Effector memory CD8-positive, alpha-beta T cell (primary cell): Measurements from ENCODE around the gene GABRG3.

Source experiments
- ATAC-seq: fragments of 150-1000 bp; cut with Tn5 transposase; replicated peaks from 2 replicates; pipeline ENCODE4 v1.10.0; 2021; ENCODE audit warnings: mild to moderate bottlenecking, moderate library complexity
- DNase-seq, 3 experiments: peaks; one replicate each; pipeline ENCODE4 v3.0.0; 2021
- H3K27ac Mint-ChIP-seq, 2 donors: one replicate each; pipeline ENCODE4 v1.8.0; 2022; ENCODE audit warnings: mild to moderate bottlenecking in 2 of 2, mixed read lengths in 2 of 2, moderate library complexity in 2 of 2
- H3K27me3 Mint-ChIP-seq, 2 donors: one replicate each; pipeline ENCODE4 v1.8.0; 2022; ENCODE audit warnings: mixed read lengths in 2 of 2
- H3K36me3 Mint-ChIP-seq: one replicate; pipeline ENCODE4 v1.8.0; 2022; ENCODE audit warnings: mild to moderate bottlenecking, moderate library complexity, mixed read lengths; ENCODE audit not compliant: insufficient read depth
- H3K4me1 Mint-ChIP-seq, 2 donors: one replicate each; pipeline ENCODE4 v1.8.0; 2022; ENCODE audit warnings: low read depth in 2 of 2, mixed read lengths in 2 of 2
- H3K4me3 Mint-ChIP-seq, 2 donors: one replicate each; pipeline ENCODE4 v1.8.0; 2022; ENCODE audit warnings: mild to moderate bottlenecking in 2 of 2, mixed read lengths in 2 of 2, moderate library complexity in 2 of 2
- H3K9me3 Mint-ChIP-seq, 2 donors: one replicate each; pipeline ENCODE4 v1.8.0; 2022; ENCODE audit warnings: mixed read lengths in 2 of 2

GABRG3 gene

GRCh38 chr15:27272427-27272826 is 301.4 kb downstream of the GABRG3 start:
- H3K9me3 Mint-ChIP-seq, result peaks cover 23 to 33% of the 10 kb centered on the region in 2 donors
- DNase-seq, result no peak
- no peak overlapping the region for H3K4me3 Mint-ChIP-seq
- no peaks in the 10 kb centered on the region for H3K4me1 Mint-ChIP-seq
- peaks cover 2% of the 10 kb centered on the region for H3K36me3 Mint-ChIP-seq
- no peaks in the 10 kb centered on the region for H3K27me3 Mint-ChIP-seq
- no peak overlapping the region for H3K27ac Mint-ChIP-seq
- no peak for ATAC-seq

GRCh38 chr15:27273506-27273905 is 302.5 kb downstream of the GABRG3 start:
- Mint-ChIP-seq H3K27ac (no peak overlapping the region), H3K36me3 (peaks cover 2% of the 10 kb centered on the region), H3K4me3 (no peak overlapping the region), H3K27me3 (no peaks in the 10 kb centered on the region), H3K9me3 (peaks cover 23 to 32% of the 10 kb centered on the region in 2 donors), H3K4me1 (no peaks in the 10 kb centered on the region)
- ATAC-seq (no peak), DNase-seq (no peak)

GRCh38 chr15:27278761-27279160 is 307.8 kb downstream of the GABRG3 start:
- Mint-ChIP-seq H3K9me3 (peaks cover 8 to 13% of the 10 kb centered on the region in 2 donors), H3K36me3 (no peaks in the 10 kb centered on the region), H3K4me1 (no peaks in the 10 kb centered on the region), H3K27me3 (no peaks in the 10 kb centered on the region), H3K4me3 (no peak overlapping the region), H3K27ac (no peak overlapping the region)
- ATAC-seq (no peak), DNase-seq (no peak)

GRCh38 chr15:27292641-27293040 is 321.7 kb downstream of the GABRG3 start:
- no peaks in the 10 kb centered on the region for H3K4me1 Mint-ChIP-seq
- ATAC-seq (no peak), DNase-seq (no peak)
- no peaks in the 10 kb centered on the region for H3K27me3 Mint-ChIP-seq
- H3K36me3 Mint-ChIP-seq, result no peaks in the 10 kb centered on the region
- no peak overlapping the region for H3K4me3 Mint-ChIP-seq
- no peak overlapping the region for H3K27ac Mint-ChIP-seq
- peaks cover 4 to 5% of the 10 kb centered on the region in 2 donors for H3K9me3 Mint-ChIP-seq

- H3K4me1 Mint-ChIP-seq, result no peaks in the 10 kb centered on the region
- H3K4me3 Mint-ChIP-seq, result no peak overlapping the region
- DNase-seq (no peak), ATAC-seq (no peak)
- H3K36me3 Mint-ChIP-seq, result no peaks in the 10 kb centered on the region
- no peak overlapping the region for H3K27ac Mint-ChIP-seq
- no peaks in the 10 kb centered on the region for H3K27me3 Mint-ChIP-seq
- H3K9me3 Mint-ChIP-seq, result peaks cover 4 to 11% of the 10 kb centered on the region in 2 donors
These were observed 322.6 kb downstream of the GABRG3 start for GRCh38 chr15:27293607-27294006.

GRCh38 chr15:27317736-27318135 is 346.8 kb downstream of the GABRG3 start:
- Mint-ChIP-seq H3K36me3 (no peaks in the 10 kb centered on the region), H3K27me3 (no peaks in the 10 kb centered on the region), H3K9me3 (peaks cover 4 to 25% of the 10 kb centered on the region in 2 donors), H3K27ac (no peak overlapping the region), H3K4me3 (no peak overlapping the region), H3K4me1 (no peaks in the 10 kb centered on the region)
- DNase-seq (no peak), ATAC-seq (no peak)

- H3K4me1 Mint-ChIP-seq, result no peaks in the 10 kb centered on the region
- H3K27ac Mint-ChIP-seq, result no peak overlapping the region
- DNase-seq (no peak), ATAC-seq (no peak)
- H3K4me3 Mint-ChIP-seq, result no peak overlapping the region
- peaks cover 2% of the 10 kb centered on the region for H3K36me3 Mint-ChIP-seq
- H3K27me3 Mint-ChIP-seq, result no peaks in the 10 kb centered on the region
- H3K9me3 Mint-ChIP-seq, result peaks cover 13 to 24% of the 10 kb centered on the region in 2 donors
These were observed 352.8 kb downstream of the GABRG3 start for GRCh38 chr15:27323801-27324200.

- Mint-ChIP-seq H3K27me3 (no peaks in the 10 kb centered on the region), H3K9me3 (peaks cover 9 to 14% of the 10 kb centered on the region in 2 donors), H3K4me1 (no peaks in the 10 kb centered on the region), H3K36me3 (peaks cover 2% of the 10 kb centered on the region), H3K27ac (no peak overlapping the region), H3K4me3 (no peak overlapping the region)
- ATAC-seq, result no peak
- no peak for DNase-seq
These were observed 354.1 kb downstream of the GABRG3 start for GRCh38 chr15:27324886-27325615.

GRCh38 chr15:27327467-27328025 is 356.6 kb downstream of the GABRG3 start:
- Mint-ChIP-seq H3K4me3 (no peak overlapping the region), H3K9me3 (peaks cover 9 to 14% of the 10 kb centered on the region in 2 donors), H3K27me3 (no peaks in the 10 kb centered on the region), H3K27ac (no peak overlapping the region), H3K4me1 (no peaks in the 10 kb centered on the region), H3K36me3 (peaks cover 6% of the 10 kb centered on the region)
- no peak for DNase-seq
- no peak for ATAC-seq

- H3K4me1 Mint-ChIP-seq, result no peaks in the 10 kb centered on the region
- H3K27ac Mint-ChIP-seq, result no peak overlapping the region
- ATAC-seq, result no peak
- DNase-seq, result no peak
- H3K4me3 Mint-ChIP-seq, result no peak overlapping the region
- peaks cover 6% of the 10 kb centered on the region for H3K36me3 Mint-ChIP-seq
- H3K27me3 Mint-ChIP-seq, result no peaks in the 10 kb centered on the region
- peaks cover 9 to 14% of the 10 kb centered on the region in 2 donors for H3K9me3 Mint-ChIP-seq
These were observed 357.2 kb downstream of the GABRG3 start for GRCh38 chr15:27328186-27328585.

GRCh38 chr15:27328608-27329007 is 357.6 kb downstream of the GABRG3 start:
- H3K27ac Mint-ChIP-seq, result no peak overlapping the region
- ATAC-seq, result no peak
- no peaks in the 10 kb centered on the region for H3K4me1 Mint-ChIP-seq
- H3K4me3 Mint-ChIP-seq, result no peak overlapping the region
- H3K27me3 Mint-ChIP-seq, result no peaks in the 10 kb centered on the region
- H3K9me3 Mint-ChIP-seq, result peaks cover 11% of the 10 kb centered on the region in 2 donors
- DNase-seq, result no peak
- H3K36me3 Mint-ChIP-seq, result peaks cover 6% of the 10 kb centered on the region

GRCh38 chr15:27330326-27330725 is 359.3 kb downstream of the GABRG3 start:
- no peaks in the 10 kb centered on the region for H3K4me1 Mint-ChIP-seq
- H3K4me3 Mint-ChIP-seq, result no peak overlapping the region
- H3K27me3 Mint-ChIP-seq, result no peaks in the 10 kb centered on the region
- ATAC-seq (no peak), DNase-seq (no peak)
- no peak overlapping the region for H3K27ac Mint-ChIP-seq
- peaks cover 3% of the 10 kb centered on the region for H3K36me3 Mint-ChIP-seq
- peaks cover 7 to 8% of the 10 kb centered on the region in 2 donors for H3K9me3 Mint-ChIP-seq

- H3K9me3 Mint-ChIP-seq, result peaks cover 18 to 19% of the 10 kb centered on the region in 2 donors
- DNase-seq (no peak), ATAC-seq (no peak)
- H3K27ac Mint-ChIP-seq, result no peak overlapping the region
- H3K4me3 Mint-ChIP-seq, result no peak overlapping the region
- no peaks in the 10 kb centered on the region for H3K27me3 Mint-ChIP-seq
- no peaks in the 10 kb centered on the region for H3K36me3 Mint-ChIP-seq
- H3K4me1 Mint-ChIP-seq, result no peaks in the 10 kb centered on the region
These were observed 365.7 kb downstream of the GABRG3 start for GRCh38 chr15:27336676-27337075.

- Mint-ChIP-seq H3K27me3 (no peaks in the 10 kb centered on the region), H3K4me3 (no peak overlapping the region), H3K36me3 (no peaks in the 10 kb centered on the region), H3K9me3 (peaks cover 18 to 20% of the 10 kb centered on the region in 2 donors), H3K4me1 (no peaks in the 10 kb centered on the region), H3K27ac (no peak overlapping the region)
- DNase-seq, result no peak
- no peak for ATAC-seq
These were observed 368.2 kb downstream of the GABRG3 start for GRCh38 chr15:27339138-27339537.
